Activated CD4-positive, alpha-beta T cell treated with anti-CD3 and anti-CD28 coated beads for 48 hours (primary cell): ENCODE results near the gene SEM1.
"Not testable (repeated sequence)": the region's sequence is repeated elsewhere in the genome, so short reads cannot be mapped to it uniquely, and the experiment has no call there.

Experiments
- DNase-seq: peaks from one replicate; pipeline ENCODE4 v3.0.0-alpha.2; 2020

The SEM1 gene

GRCh38 chr7:96709381-96710228 is at the start of gene SEM1:
Gene SEM1, minus strand, starts transcription at chr7:96709846. Its CDS starts 83 bp downstream, at chr7:96709763.
- peak; percentile 78 for DNase-seq

GRCh38 chr7:96757880-96758279 is 48.2 kb upstream of the SEM1 start:
- DNase-seq, result not testable (repeated sequence)

GRCh38 chr7:96747418-96747940 is 37.8 kb upstream of the SEM1 start:
- DNase-seq, result no peak

- DNase-seq, result no peak
Measured at GRCh38 chr7:96740130-96740529, 30.5 kb upstream of the SEM1 start.

- DNase-seq, result no peak
Measured at GRCh38 chr7:96739609-96740008, 30.0 kb upstream of the SEM1 start.

DNA sequence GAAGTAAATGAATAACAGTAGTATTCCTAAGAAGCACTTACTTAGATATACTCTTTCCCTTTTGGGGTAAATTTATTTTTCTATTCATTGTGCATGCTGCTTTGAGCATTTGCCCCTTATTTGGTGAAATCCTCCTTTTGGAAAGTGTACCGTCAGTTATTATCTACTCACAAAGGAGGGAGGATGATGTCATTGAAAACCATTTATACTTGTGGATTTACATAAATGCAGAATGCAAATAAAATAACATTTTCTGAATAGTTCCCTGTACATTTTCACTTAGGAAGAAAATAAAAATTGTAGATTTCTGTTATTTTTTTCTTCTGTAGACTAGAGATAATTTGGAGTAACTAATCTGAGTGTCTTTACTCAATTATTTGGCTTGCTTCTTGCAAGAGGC is 29.5 kb upstream of the SEM1 start:
- no peak for DNase-seq

- no peak for DNase-seq
Measured at GRCh38 chr7:96738705-96739104, 29.1 kb upstream of the SEM1 start.

DNA sequence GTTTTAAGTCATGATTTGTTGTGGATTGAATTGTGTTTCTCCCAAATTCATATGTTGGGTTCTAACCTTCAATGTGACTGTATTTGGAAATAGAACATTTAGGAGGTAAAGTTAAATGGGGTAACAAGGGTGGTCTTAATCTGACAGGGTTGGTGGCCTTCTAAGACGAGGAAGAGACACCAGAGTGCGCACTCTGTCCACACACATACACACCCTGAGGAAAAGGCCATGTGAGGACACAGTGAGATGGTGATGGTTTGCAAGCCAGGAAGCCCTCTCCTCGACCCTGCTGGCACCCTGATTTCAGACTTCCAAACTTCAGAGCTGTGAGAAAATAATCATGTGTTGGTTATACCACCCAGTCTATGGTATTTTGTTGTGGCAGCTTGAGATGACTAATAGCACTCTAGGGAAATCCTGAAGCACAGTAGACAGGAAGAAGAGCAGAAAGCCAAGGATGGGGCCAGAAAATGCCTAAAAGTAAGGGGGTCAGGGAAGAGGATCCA is 28.0 kb upstream of the SEM1 start:
- DNase-seq, result no peak

DNA sequence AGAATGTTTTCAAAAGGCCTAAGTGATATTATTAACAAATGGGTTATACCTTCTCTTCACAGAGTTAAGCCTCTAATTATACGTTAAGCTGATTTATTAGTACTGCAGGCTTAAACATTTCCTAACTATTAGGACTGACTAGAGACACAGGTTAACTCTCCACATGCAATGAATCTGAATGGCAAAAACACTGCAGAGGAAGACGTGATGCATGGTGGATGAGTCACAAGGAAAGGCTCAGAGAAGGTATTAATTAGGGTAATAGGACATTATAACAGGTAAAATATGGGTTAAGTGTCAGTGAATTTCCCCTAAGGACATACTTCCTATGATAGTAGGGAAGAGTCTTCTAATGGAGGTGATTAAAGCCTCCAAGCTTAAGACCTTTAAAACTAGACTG is 24.7 kb upstream of the SEM1 start:
- no peak for DNase-seq

DNA sequence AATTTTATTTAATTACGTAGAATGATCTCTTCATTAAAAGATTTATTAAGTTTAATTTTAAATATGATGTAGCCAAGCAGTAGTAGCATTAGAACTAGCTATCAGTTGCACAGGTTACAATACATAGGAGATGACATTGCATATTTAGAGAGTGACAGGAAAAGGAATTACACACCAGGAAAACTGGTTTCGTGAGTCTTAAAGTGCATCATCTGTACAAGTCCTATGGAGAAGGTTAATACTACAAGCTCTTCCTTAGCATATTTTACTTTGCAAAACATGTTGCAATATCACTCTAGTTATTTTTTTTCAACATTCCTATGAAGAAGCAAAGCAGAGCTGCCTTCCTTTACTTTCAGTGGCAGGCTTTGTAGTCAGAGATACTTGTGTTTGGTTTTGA is 20.2 kb upstream of the SEM1 start:
- no peak for DNase-seq

DNA sequence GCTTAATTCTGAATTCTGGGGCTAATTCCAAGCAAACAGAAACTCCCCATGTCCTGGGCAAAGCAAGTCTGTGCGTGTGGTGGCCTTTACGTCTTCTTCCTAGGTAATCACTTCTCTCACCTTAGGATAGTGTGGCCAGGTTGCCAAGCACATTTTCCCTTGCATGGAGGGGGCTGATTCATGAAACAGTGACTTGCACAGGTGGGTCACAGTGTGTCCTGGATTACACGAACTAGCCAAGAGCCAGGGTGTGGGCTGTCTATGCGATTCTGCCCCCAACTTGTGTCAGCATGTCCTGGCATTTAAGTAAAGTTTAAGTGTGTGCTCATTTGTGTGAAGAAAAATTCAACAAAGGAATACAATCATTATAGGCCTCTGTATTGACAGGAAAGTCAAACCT is 18.5 kb upstream of the SEM1 start:
- DNase-seq, result no peak

GRCh38 chr7:96727534-96728088 is 18.0 kb upstream of the SEM1 start:
- no peak for DNase-seq

DNA sequence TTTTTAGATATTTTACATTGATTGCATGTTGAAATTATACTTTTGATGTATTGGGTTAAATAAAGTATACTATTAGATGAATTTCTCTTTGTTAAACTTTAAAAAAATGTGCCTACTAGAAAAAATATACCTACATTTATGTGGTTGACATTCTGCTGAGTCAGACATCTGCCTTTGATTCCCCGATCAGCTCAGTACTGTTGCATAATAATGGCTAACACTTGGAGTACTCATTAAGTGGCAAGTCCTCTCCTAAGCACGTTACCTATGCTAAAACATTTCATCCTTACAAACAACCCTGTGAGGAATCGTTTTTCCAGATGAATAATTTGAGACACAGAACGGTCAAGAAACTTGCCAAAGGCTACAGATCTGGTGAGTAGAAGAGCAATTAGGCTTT is 14.0 kb upstream of the SEM1 start:
- no peak for DNase-seq

DNA sequence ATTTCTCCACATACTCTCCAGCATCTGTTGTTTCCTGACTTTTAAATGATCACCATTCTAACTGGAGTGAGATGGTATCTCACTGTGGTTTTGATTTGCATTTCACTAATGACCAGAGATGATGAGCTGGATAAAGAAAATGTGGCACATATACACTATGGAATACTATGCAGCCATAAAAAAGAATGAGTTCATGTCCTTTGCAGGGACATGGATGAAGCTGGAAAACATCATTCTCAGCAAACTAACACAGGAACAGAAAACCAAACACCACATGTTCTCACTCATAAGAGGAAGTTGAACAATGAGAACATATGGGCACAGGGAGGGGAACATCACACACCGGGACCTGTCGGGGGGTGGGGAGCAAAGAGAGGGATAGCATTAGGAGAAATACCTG is 13.3 kb upstream of the SEM1 start:
- not testable (repeated sequence) for DNase-seq

GRCh38 chr7:96720843-96721242 is 11.2 kb upstream of the SEM1 start:
- no peak for DNase-seq

DNA sequence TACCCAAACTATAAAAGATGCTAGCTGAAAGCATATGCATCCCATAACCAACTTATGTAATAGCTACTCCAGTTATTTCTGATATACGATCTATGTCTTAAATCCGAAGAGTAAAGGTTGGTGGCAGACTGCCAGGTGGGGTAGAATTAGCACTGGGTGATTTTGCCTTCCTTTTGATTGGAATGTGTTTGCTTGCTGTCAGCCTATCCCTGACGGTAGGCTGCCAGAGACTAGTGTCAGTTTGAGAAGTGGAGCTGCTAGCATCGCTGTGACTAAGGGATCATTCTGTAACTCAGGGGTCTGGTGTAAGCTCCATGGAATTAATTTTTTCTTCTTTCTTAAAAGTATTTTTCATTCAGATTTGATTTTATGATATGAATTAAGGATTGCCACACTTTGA is 9.5 kb upstream of the SEM1 start:
- DNase-seq, result no peak

DNA sequence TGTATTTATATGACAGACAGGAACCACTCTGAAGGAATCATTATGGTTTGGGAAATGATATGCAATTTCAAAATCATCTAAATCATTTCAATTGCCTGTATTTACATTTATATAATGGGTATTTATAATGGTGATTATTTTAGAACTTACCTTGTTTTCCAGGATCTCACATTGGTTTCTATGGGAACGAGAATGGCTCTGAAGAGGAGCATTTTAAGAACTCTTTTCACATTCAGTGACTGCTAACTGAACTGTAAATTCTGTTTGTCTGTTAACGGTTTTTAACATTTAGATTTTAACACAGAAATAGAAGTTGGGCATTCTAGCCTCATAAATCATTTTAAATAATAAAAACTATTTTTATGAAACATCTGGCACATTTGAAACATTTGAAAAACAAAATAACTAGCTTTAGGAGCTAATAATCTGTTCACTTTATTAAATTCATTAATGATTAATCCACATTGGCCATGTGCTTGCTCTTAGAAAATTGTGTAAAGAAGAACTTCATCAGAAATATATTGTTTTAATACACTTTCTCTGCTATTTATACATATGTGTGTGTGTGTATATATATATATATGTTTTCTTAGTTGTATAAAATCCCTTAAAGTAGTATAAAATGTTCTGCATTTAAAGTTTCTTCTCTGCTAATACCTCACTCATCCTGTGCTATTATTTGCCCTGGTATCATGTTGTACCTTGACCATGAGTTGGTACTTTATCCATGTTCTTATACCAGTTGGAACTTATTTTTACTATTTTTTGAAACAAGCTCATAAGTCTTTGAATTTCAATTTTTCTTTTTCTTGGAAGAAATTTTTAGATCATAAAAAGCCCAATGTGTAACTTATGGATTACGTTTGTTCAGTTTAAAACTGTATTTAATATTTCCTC is 8.7 kb upstream of the SEM1 start:
- DNase-seq, result no peak

DNA sequence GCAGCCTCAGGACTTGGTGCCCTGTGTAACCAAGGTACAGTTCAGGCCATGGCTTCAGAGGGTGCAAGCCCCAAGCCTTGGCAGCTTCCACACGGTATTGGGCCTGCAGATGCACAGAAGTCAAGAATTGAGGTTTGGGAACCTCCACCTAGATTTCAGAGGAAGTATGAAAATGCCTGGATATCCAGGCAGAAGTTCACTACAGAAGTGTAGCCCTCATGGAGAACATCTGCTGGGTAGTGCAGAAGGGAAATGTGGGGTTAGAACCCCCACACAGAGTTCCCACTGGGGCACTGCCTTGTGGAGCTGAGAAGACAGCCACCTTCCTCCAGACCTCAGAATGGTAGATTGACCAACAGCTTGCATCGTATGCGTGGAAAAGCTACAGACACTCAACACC is 3.4 kb upstream of the SEM1 start:
- DNase-seq, result no peak

GRCh38 chr7:96710544-96710943 is 898 bp upstream of the SEM1 start:
- DNase-seq, result no peak

DNA sequence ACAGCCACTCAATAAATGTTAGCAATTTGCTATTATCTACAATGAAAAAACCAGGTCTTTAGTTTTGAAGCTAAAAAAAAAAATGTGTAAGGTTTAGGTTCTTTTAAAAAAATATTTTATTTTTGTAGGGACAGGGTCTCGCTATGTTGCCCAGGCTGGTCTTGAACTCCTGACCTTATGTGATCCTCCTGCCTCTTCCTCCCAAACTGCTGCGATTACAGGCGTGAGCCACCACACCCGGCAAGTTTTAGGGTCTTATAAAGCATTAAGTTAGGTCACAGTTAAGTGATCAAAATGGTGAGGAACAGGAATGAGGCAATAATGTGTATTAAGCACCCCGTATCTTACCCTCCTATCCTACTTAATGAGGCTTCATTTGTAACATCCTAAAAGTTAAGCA is 774 bp downstream of the SEM1 start:
- no peak for DNase-seq

GRCh38 chr7:96707901-96708774 is 1.5 kb downstream of the SEM1 start:
- no peak for DNase-seq

GRCh38 chr7:96701258-96701657 is 8.4 kb downstream of the SEM1 start:
- no peak for DNase-seq
